ENCODE data around the gene PCLAF. TPM values are rescaled to one million over a fixed set of nuclear protein-coding genes. Genes with fewer than 3 reads are reported as not detected.

PCLAF gene
- total RNA-seq, 4 donors from 2014 or later, result 1.0 to 1.7 TPM; not detected in 2

- TF ChIP-seq CTCF (IDR thresholded peaks at IDR 0.05), result no peak
- DNase-seq (ENCODE audit: low spot score), result no peak
- ATAC-seq (ENCODE audit: low FRiP score), result no peak
Observed at GRCh38 chr15:64324165-64324877, 56.9 kb downstream of the PCLAF start.

GRCh38 chr15:64315216-64315615 is 66.0 kb downstream of the PCLAF start:
- TF ChIP-seq CTCF (IDR thresholded peaks at IDR 0.05), result no peak
- no peak for ATAC-seq (ENCODE audit: low FRiP score)
- DNase-seq (ENCODE audit: low spot score), result no peak

- TF ChIP-seq CTCF (IDR thresholded peaks at IDR 0.05), result no peak
- no peak for DNase-seq (ENCODE audit: low spot score)
- ATAC-seq (ENCODE audit: low FRiP score), result no peak
Observed at GRCh38 chr15:64314456-64314855, 66.8 kb downstream of the PCLAF start.

Small RNAs within 50 kb of the gene (small RNA-seq; reads per million reads assigned to genes)
- gene RF00554, result not detected

Other genes starting within 250 kb of the PCLAF start
- gene SNX22, start 229.7 kb downstream of the PCLAF start, total RNA-seq, result 1 to 10 TPM in 2 of 4 donors, under 1 TPM in 1, not detected in 1; 0.38 to 2.6 (median 1.2) TPM
- 100 to 1,000 TPM; 244 to 431 (median 373) TPM for gene PPIB, start 218.4 kb downstream of the PCLAF start, total RNA-seq
- 10 to 100 TPM; 13.6 to 23.3 (median 21.7) TPM for gene CSNK1G1, start 25.3 kb downstream of the PCLAF start, total RNA-seq
- 10 to 100 TPM in 2 of 4 donors, 1 to 10 TPM in 2; 9.0 to 20.0 (median 11.4) TPM for gene TRIP4, start 6.4 kb upstream of the PCLAF start, total RNA-seq
- 10 to 100 TPM; 26.1 to 32.4 (median 29.6) TPM for gene ZNF609, start 79.1 kb upstream of the PCLAF start, total RNA-seq

Data from omental fat pad (tissue), 4 donors.